Epithelial cell of prostate (primary cell): ENCODE data around the gene HYAL1.
"Not testable (repeated sequence)": the region's sequence is repeated elsewhere in the genome, so short reads cannot be mapped to it uniquely, and the experiment has no call there.

Source experiments
- DNase-seq: peaks from one replicate; pipeline ENCODE4 v3.0.0-alpha.2; 2011; ENCODE audit warnings: low read depth, low spot score
- H3K27ac ChIP-seq: fragments of 450-650 bp; 2 replicates; pipeline ENCODE4 v1.5.1; 2017; ENCODE audit warnings: mild to moderate bottlenecking

Gene HYAL1

DNA sequence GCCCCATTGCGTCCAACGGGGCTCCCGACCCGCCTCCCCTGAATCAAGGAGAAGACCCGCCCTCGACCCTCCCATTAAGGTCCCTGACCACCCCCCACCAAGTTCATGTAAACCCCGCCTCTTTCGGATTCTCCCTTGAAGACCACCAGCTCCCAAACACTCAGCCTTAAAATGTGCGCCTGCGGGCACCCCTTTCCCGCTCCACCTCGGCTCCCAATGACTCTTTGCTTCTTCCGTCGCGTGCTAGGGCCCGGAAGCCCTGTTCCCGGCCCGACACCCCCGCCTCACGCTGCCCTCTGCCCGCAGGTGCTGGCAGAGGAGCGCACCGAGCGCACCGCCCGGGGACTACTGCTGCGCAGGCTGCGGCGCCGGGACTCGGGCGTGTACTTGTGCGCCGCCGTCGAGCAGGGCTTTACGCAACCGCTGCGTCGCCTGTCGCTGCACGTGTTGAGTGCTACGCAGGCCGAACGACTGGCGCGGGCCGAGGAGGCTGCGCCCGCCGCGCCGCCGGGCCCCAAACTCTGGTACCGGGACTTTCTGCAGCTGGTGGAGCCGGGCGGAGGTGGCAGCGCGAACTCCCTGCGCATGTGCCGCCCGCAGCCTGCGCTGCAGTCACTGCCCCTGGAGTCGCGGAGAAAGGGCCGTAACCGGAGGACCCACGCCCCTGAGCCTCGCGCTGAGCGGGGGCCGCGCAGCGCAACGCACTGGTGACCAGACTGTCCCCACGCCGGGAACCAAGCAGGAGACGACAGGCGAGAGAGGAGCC lies 27.2 kb downstream of the HYAL1 start:
- H3K27ac ChIP-seq = no peak overlapping the region
- DNase-seq = no peak

GRCh38 chr3:50275141-50275995 lies 28.0 kb downstream of the HYAL1 start:
- DNase-seq = no peak
- H3K27ac ChIP-seq = no peak overlapping the region

DNA sequence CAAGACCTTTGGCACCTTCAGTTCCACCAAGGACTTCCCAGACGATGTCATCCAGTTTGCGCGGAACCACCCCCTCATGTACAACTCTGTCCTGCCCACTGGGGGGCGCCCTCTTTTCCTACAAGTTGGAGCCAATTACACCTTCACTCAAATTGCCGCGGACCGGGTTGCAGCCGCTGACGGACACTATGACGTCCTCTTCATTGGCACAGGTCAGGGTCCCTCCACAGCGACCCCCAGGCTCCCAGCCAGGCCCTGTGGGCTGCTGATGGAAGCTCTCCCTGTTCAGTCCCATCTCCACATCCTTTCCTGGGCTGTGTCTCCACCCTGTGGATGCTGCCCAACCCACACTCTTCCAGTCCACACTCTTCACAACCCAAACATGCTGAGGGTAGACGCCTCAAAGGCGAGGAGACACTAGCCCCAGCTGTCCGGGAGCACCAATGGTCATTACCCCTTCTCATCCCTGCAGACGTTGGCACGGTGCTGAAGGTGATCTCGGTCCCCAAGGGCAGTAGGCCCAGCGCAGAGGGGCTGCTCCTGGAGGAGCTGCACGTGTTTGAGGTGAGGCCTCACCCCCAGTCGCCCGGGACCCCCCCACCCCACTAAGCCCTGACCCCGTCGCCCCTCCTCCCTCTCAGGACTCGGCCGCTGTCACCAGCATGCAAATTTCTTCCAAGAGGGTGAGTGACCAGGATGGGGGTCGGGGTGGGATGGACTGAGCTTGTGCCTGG lies 28.8 kb downstream of the HYAL1 start:
- DNase-seq = no peak
- H3K27ac ChIP-seq = no peak overlapping the region

GRCh38 chr3:50273689-50274065 lies 29.7 kb downstream of the HYAL1 start:
- DNase-seq = no peak
- no peak overlapping the region for H3K27ac ChIP-seq

DNA sequence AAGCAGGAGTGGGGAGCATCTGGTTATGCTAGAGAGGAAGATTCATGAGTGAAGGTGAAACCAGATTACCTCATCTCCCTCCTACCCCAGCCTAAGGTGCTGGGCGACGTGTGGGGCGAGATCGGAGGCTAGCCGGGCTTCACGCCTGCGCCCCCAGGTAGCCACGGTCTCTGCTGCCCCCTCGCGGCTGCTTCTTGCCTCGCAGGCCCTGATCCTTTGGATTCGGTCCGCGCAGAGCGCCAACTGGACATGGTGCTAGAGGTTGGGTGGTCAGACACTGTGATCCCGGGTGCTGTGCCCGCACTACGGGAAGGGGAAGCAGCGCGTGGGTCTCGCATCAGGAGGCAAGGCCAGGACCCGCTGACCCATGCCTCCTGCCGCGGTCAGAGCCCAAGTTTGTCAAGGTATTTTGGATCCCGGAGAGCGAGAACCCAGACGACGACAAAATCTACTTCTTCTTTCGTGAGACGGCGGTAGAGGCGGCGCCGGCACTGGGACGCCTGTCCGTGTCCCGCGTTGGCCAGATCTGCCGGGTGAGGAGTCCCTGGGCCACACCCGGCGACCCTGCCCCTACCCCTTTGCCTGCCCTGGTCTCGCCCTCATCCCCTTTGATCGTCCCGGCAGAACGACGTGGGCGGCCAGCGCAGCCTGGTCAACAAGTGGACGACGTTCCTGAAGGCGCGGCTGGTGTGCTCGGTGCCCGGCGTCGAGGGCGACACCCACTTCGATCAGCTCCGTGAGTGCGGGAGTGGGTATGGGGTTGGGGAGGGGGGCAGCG lies 30.3 kb downstream of the HYAL1 start:
- H3K27ac ChIP-seq = no peak overlapping the region
- no peak for DNase-seq

DNA sequence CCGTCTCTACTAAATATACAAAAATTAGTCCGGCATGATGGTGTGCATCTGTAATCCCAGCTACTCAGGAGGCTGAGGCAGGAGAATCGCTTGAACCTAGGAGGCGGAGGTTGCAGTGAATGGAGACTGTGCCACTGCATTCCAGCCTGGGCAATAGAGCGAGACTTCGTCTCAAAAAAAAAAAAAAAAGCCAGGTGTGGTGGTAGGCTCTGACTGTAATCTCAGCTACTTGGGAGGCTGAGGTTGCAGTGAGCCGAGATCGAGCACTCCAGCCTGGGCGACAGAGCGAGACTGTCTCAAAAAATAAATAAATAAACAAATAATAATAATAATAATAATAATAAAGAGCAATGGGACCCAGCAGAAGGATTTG lies 30.9 kb downstream of the HYAL1 start:
- not testable (repeated sequence) for H3K27ac ChIP-seq, DNase-seq

- DNase-seq = no peak
- no peak overlapping the region for H3K27ac ChIP-seq
These were observed 31.9 kb downstream of the HYAL1 start for GRCh38 chr3:50271314-50271936.

DNA sequence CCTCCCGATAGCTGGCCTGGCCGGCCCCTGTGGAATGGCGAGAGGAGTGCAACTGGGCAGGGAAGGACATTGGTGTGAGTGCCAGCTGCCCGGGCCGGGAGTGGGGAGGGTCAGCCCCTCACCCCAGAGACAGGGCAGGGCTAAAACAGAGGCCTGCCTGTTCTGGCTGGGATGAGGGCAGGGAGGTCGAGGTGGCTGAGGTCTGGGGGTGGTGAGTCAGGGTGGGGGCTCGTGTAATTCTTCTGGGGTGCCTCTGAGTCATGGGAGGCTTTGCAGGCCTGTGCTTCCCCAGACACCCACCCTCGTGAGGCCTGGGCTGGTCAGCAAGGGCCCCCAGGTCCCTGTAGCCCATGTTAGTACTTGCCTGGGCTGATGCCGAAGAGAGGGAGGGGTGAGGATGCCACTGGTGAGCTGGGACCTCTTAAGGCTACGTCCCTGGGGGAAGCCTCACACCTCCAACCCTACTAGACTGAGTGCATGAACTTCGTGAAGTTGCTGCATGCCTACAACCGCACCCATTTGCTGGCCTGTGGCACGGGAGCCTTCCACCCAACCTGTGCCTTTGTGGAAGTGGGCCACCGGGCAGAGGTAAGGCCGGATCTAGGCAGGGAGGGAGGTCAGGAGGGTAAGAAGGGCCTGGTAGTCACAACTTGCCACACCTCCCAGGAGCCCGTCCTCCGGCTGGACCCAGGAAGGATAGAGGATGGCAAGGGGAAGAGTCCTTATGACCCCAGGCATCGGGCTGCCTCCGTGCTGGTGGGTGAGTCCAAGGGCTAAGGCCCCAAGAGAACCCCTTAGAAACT lies 32.8 kb downstream of the HYAL1 start:
- peak overlapping the region; percentile 74 for H3K27ac ChIP-seq

GRCh38 chr3:50269977-50270413 lies 33.4 kb downstream of the HYAL1 start:
- H3K27ac ChIP-seq = peak overlapping the region; percentile 74
- DNase-seq = no peak

More for the DNA sequence above, 32.8 kb downstream of the HYAL1 start:
- DNase-seq = no peak

- no peak for DNase-seq
- peak overlapping the region; percentile 74 for H3K27ac ChIP-seq
These were observed 33.9 kb downstream of the HYAL1 start for GRCh38 chr3:50269460-50269859.

DNA sequence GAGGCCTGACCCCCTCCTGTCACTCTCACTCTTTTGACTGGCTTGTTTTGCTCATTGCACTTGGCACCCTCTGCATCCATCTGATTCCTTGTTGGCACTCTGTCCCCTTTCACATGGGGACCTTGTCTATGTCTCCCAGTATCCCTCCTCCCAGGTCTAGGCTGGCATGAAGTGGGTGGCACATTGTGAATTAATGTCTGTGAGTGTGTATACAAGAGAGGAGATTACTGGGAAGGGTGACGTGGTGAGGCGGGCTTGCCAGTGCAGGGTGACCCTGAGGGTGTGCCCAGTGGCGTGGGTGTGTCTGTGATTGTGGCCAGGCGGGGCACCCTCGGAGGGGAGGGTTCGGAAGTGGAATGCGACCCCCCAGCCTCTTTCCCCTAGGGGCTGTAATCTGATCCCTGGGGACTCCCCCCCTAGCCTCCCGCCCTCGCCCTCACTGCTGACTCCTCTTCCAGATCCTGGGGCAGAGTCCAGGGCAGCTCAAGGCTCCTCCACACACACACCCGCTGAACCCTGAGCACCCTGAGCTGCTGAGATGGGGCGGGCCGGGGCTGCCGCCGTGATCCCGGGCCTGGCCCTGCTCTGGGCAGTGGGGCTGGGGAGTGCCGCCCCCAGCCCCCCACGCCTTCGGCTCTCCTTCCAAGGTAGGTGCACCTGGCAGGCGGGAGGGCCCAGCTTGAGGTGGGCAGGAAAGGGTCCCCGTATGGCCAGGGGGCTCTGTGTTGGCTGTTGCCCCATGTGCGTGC lies 34.5 kb downstream of the HYAL1 start, which contains the start of gene SEMA3B:
Gene SEMA3B (plus strand): TSS at position 445 of the 749 bp plus-strand sequence. CDS start 94 bp downstream, at position 539.
- peak within 1 kb of the TSS; percentile 74 for H3K27ac ChIP-seq
- no peak for DNase-seq

- DNase-seq = no peak
- H3K27ac ChIP-seq = peak overlapping the region; percentile 74
These were observed 35.1 kb downstream of the HYAL1 start for GRCh38 chr3:50268276-50268675.

- no peak overlapping the region for H3K27ac ChIP-seq
These were observed 36.0 kb downstream of the HYAL1 start for GRCh38 chr3:50267280-50267913.

GRCh38 chr3:50266836-50267235 lies 36.5 kb downstream of the HYAL1 start:
- no peak for DNase-seq
- H3K27ac ChIP-seq = no peak overlapping the region

More at GRCh38 chr3:50267280-50267913, 36.0 kb downstream of the HYAL1 start:
- DNase-seq = no peak

GRCh38 chr3:50266017-50266416 lies 37.4 kb downstream of the HYAL1 start:
- H3K27ac ChIP-seq = peak overlapping the region; percentile 66
- no peak for DNase-seq

GRCh38 chr3:50265571-50265970 lies 37.8 kb downstream of the HYAL1 start:
- DNase-seq = no peak
- H3K27ac ChIP-seq = peak overlapping the region; percentile 66

- peak overlapping the region; percentile 66 for H3K27ac ChIP-seq
- DNase-seq = no peak
These were observed 38.3 kb downstream of the HYAL1 start for GRCh38 chr3:50264964-50265485.
